Stomach (tissue), 4 donors: Measurements from ENCODE around the gene FBXL17.

Experiments
- POLR2AphosphoS5 ChIP-seq, 3 donors: sonication (generic); formaldehyde crosslinking; IDR thresholded peaks; one replicate each; pipeline ENCODE4 v1.6.1; 2016; ENCODE audit warnings: antibody characterized with exemption in 3 of 3
- TF ChIP-seq, protein P1 (sequence below), 7 experiments: fragments of 450-650 bp in 4 of 7; fragments of 200-600 bp in 3 of 7; sonication (generic) in 3 of 7; IDR thresholded peaks; one replicate each; pipeline ENCODE4 v1.5.1; 2016 to 2019; ENCODE audit warnings: antibody characterized with exemption in 7 of 7, control low read depth in 2 of 7, mild to moderate bottlenecking in 1 of 7

DNA sequence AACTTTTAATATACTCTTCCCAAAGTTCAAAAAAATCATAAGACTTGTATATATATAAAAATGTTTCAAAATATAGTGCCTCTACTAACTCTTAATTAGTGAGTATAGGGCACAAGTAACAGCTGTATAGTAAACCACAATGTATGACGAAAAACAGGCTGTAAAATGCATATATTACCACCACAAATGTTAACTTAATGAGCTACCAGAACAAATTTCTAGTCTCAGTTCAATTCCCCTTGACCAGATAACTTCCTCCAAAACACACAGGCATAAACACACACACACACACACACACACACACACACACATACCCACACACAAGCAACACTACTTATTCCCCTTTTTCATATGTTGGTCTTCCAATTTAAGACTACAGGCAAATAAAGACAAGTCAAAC is 78.8 kb downstream of the FBXL17 start:
- TF ChIP-seq, protein P1, sequence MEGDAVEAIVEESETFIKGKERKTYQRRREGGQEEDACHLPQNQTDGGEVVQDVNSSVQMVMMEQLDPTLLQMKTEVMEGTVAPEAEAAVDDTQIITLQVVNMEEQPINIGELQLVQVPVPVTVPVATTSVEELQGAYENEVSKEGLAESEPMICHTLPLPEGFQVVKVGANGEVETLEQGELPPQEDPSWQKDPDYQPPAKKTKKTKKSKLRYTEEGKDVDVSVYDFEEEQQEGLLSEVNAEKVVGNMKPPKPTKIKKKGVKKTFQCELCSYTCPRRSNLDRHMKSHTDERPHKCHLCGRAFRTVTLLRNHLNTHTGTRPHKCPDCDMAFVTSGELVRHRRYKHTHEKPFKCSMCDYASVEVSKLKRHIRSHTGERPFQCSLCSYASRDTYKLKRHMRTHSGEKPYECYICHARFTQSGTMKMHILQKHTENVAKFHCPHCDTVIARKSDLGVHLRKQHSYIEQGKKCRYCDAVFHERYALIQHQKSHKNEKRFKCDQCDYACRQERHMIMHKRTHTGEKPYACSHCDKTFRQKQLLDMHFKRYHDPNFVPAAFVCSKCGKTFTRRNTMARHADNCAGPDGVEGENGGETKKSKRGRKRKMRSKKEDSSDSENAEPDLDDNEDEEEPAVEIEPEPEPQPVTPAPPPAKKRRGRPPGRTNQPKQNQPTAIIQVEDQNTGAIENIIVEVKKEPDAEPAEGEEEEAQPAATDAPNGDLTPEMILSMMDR (IDR thresholded peaks at IDR 0.05) = no peak
- TF ChIP-seq POLR2AphosphoS5 (IDR thresholded peaks at IDR 0.05) = no peak
